NCI-H2196 treated with DMSO at 0.1 percent for 48 hours (cell line): ENCODE data around the gene FNDC3B.
"Not testable (repeated sequence)": the region's sequence is repeated elsewhere in the genome, so short reads cannot be mapped to it uniquely, and the experiment has no call there.

ENCODE experiments used
- DNase-seq: peaks from one replicate; lab custom pipeline; 2025; ENCODE audit not compliant: unreplicated experiment; lab: John Stamatoyannopoulos, UW

FNDC3B gene

GRCh38 chr3:172039436-172040077 lies at the start of gene FNDC3B:
TSS of gene FNDC3B (plus strand) at chr3:172039578. CDS start at chr3:172112480, 72,902 bp downstream.
- DNase-seq = peak; percentile 95

GRCh38 chr3:171990239-171990638 lies 49.1 kb upstream of the FNDC3B start:
- not testable (repeated sequence) for DNase-seq

DNA sequence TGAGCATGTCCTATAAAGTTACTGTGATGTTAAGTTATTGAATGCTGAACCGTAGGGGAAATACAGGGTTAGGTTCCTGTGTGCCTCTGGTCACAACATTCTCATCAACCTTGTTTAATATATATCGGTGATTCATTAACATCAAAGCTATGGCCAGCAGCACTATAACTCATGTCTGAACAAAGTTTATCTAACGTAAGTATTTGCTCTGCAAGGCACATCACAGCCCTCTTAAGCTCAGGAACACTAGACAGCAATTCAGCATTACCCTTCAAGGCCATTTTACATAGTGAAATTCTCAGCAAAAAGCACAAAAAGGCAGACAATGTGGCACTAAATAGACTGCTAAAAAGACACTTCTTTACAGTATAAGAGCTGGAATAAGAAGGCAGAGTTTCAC lies 48.2 kb upstream of the FNDC3B start:
- no peak for DNase-seq

- DNase-seq = no peak
These were observed 44.5 kb upstream of the FNDC3B start for GRCh38 chr3:171994646-171995428.

DNA sequence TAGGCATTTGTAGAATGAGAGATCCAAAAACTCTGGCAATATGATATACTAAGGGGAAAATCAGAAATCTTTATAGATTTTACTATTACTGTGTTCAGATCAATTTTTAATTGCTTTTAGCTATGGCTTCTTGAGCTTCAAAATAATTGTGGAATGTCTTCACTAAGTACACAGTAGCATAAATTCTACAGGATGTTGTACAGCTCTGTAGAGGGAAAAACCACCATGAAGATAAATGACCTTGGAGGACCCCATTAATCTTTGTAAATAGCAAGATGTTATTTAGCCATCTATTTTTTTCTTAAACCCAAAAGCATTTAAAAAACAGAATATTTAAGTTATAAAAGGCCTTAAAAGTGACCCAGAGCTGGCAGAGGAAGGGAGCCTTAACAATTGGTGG lies 43.9 kb upstream of the FNDC3B start:
- DNase-seq = no peak

DNA sequence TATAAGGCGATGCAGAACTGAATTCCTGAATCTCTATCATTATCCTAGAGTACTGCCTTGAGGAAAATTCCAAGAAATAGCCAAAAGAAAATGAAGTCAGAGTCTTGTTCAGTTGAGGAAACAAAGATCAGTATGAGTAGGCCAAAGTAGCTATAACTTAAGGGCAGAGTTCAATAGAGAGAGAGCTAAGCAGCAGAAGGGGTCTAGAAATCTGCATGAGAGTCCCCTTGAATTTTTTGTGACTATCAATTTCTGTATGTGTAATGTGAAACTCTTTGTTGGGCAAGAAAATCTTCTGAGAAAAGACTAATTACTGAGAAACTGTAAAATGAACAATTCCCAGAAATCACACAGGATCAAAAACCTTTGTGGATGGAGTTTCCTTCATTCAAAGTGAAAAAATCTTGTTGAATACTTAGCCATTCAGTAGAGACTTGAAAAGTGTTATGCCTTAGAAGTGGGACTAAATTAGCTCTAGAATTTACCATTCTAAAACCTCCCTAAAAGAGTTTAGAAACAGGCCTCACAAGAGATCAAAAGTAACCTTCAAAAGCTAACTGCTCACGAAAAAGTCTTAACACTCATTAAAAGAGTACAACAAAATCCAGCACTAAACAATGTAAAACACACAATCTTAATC lies 43.1 kb upstream of the FNDC3B start:
- no peak for DNase-seq

DNA sequence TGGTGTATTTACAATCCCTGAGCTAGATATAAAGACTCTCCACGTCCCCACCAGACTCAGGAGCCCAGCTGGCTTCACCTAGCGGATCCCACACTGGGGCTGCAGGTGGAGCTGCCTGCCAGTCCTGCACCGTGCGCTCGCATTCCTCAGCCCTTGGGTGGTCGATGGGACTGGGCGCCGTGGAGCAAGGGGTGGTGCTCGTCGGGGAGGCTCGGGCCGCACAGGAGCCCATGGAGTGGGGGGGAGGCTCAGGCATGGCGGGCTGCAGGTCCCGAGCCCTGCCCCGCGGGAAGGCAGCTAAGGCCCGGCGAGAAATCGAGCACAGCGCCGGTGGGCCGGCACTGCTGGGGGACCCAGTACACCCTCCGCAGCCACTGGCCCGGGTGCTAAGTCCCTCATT lies 40.6 kb upstream of the FNDC3B start:
- DNase-seq = not testable (repeated sequence)

DNA sequence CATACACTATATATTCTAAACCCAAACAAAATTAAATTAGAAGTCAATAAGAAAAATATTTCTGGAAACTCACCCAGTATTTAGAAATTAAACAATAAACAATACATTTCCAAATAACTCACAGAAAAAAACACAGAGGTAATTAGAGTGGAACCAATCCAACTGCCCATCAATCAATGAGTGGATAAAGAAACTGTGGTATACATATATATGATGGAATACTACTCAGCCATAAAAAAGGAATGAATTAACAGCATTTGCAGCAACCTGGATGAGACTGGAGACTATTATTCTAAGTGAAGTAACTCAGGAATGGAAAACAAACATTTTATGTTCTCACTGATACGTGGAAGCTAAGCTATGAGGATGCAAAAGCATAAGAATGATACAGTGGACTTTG lies 37.8 kb upstream of the FNDC3B start:
- DNase-seq = not testable (repeated sequence)

DNA sequence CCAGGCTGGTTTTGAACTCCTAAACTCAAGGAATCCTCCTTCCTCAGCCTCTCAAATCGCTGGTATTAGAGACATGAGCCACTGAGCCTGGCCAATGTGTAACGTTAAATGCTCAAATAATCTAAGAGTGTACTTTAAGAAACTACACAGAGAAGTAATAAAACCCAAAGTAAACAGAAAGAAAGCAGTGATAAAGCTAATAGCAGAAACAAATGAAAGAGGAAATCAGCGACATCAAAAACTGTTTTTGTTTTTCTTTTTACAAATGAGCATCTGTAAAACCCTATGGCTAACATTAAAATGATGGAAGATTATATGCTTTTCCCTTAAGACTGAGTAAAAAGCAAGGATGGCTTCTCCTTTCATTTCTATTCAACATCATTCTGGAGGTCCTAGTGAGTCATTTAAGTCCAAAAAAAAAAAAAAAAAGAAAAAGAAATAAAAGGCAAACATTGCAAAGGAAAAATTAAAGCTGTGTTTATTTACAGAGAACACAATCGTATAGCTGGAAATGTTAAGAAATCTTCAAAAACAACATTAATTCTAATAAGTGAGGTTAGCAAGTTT lies 36.8 kb upstream of the FNDC3B start:
- peak; percentile 52 for DNase-seq

DNA sequence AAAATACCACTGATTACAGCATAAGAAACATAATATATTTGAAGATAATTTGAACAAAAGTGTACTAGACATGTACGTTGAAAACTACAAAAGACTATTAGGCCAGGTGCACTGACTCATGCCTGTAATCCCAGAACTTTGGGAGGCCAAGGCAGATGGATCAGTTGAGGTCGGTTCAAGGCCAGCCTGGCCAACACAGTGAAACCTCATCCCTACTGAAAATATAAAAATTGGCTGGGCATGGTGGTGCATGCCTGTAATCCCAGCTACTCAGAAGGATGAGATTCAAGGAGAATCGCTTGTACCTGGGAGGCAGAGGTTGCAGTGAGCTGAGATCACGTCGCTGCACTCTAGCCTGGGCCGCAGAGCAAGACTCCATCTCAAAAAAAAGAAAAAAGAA lies 36.2 kb upstream of the FNDC3B start:
- peak; percentile 15 for DNase-seq

DNA sequence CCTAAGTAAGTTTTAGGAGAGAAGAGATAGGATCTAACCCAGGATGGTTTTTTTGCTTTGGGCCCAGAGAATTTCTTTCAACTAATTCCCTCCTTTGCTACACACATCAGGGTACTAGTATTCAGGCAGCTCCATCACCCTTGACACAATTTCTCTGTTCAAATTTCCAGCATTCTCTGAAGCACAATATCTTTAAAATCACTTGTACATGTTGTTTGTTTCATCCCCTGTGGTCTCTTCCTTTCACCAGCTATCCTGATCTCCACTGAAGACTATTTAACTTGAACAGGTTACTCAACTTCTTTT lies 32.4 kb upstream of the FNDC3B start:
- DNase-seq = no peak

DNA sequence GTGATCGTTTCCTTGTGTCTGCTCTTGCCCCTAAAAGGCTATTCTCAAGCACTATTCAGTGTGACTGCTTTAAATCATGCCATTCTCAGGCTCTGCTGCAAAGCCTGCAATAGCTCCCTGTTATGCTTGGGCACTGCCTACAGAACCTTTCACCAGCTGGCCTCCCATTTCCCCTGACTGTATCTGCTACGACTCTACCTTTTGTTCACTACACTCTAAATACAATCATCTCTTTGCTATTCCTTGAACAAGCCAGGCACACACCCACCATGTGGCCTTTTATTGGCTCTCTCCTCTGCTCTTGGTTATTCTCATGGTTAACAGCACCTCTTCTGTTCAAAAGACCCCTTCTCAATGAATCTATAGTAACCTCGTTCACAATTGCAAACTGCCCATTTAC lies 29.6 kb upstream of the FNDC3B start:
- DNase-seq = no peak

GRCh38 chr3:172012775-172013174 lies 26.6 kb upstream of the FNDC3B start:
- DNase-seq = no peak

DNA sequence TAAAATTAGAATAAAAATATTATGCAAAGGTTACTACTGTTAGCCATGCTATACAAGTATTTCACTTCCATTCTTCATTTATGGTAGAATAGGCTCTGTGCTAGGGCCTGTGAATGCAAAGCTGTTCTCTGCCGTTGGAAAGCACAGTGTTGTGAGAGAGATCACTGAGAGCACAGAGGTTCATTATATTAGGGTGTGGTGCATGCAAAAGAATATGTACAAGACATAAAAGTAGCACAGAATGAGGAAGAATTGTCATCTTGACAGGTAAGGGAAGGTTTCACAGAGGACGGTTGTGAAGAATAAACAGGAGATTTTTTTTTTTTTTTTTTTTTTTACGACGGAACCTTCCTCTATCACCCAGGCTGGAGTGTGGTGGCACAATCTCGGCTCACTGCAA lies 25.2 kb upstream of the FNDC3B start:
- DNase-seq = no peak

- DNase-seq = no peak
These were observed 21.0 kb upstream of the FNDC3B start for GRCh38 chr3:172018364-172018763.

- DNase-seq = no peak
These were observed 18.6 kb upstream of the FNDC3B start for GRCh38 chr3:172020763-172021162.

- DNase-seq = no peak
These were observed 18.2 kb upstream of the FNDC3B start for GRCh38 chr3:172021164-172021563.

DNA sequence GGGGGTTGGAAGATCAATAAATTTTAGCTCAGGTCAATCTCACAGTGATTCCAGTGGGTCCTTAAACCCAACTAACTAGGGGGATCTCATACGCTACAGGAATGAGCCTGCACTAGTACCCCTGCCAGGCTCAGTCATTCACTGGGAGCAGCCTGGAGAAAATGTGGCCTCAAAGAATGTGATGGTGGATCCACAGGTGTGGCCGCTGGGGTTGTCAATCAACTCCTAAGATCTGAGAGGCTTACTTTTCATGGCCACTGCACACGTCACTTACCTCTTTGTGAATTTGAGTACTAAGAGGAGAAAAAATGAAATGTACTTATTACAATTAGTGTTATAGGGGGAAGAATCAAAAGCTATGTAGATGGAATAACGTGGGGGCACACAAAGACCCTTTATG lies 17.5 kb upstream of the FNDC3B start:
- no peak for DNase-seq

DNA sequence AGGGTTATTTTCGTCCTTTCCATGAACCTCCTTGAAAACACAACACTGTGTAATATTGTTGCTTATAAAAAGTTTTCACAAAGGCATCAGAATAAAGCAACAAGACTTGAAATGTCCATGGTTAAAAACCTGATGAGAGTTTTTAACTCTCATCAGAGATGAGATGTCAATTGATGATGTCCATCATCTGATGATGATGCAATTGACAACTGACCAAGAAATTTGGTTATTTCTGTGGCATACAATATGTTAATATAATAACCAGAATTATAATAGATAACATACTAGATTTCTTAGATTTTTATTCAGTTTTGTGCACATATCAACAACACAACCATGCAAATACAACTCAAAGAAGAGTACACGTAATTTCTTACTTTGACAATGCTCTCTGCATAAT lies 15.5 kb upstream of the FNDC3B start:
- no peak for DNase-seq

GRCh38 chr3:172024679-172025078 lies 14.7 kb upstream of the FNDC3B start:
- no peak for DNase-seq

GRCh38 chr3:172029425-172030098 lies 9.8 kb upstream of the FNDC3B start:
- DNase-seq = no peak
